Measurements from ENCODE around the gene HABP4. TPM values are rescaled to one million over a fixed set of nuclear protein-coding genes. Genes with fewer than 3 reads are reported as not detected.

Gene HABP4
- total RNA-seq, 1 experiment from 2014 or later = 21.0 TPM

DNA sequence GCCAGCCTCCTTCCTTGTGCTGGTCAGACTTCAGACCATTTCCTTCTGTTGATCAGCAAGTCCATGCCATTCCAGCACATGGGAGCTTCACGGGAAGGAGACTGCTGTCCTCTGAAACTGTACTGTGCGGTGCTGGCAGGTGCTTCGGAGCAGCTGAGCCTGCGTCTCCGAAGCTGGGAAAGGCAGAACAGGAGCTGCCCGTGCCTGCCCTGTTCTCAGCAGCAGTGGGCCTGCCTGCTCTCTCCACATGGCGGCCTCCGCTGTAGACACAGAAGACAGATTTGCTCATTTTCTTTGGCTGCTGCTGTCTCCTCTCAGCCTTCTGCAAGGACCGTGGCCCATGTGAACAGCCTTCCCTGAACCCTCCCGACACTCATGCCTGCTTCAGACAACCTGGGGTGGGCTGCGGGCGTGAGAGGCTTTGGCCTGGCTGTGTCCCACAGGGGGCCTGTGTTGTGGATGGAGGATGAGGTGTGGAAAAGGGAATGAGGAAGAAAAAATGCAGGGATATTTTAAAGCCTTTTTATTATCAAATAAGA, 43.1 kb downstream of the HABP4 start:
- Histone ChIP-seq H2AFZ (ENCODE audit: low read depth, low read length, poor library complexity, severe bottlenecking) (no peak overlapping the region), H3K27ac (ENCODE audit: low read depth, low read length) (no peak overlapping the region), H3K4me3 (replicated peaks in 1 of 2; ENCODE audit: low read depth in 1 of 2, low read length in 2 of 2) (no peak overlapping the region), H3K27me3 (ENCODE audit: insufficient read depth, low read length) (no peaks in the 10 kb centered on the region), H3K4me1 (ENCODE audit: control insufficient read depth in 1 of 2, insufficient read depth in 2 of 2, low read length in 2 of 2) (peaks cover 13 to 20% of the 10 kb centered on the region in 2 experiments), H3K9ac (ENCODE audit: low read length) (no peak overlapping the region), H3K9me3 (ENCODE audit: control insufficient read depth in 1 of 2, insufficient read depth in 1 of 2, low read depth in 1 of 2, low read length in 2 of 2) (no peaks in the 10 kb centered on the region), H4K20me1 (ENCODE audit: insufficient read depth) (no peaks in the 10 kb centered on the region), H3K79me2 (ENCODE audit: insufficient read depth, low read length) (no peaks in the 10 kb centered on the region), H3K4me2 (ENCODE audit: low read length) (no peak overlapping the region), H3K9me2 (ENCODE audit: insufficient read depth) (no peaks in the 10 kb centered on the region), H3K36me3 (ENCODE audit: control insufficient read depth in 1 of 2, insufficient read depth in 2 of 2, low read length in 2 of 2) (peaks cover 7 to 10% of the 10 kb centered on the region in 2 experiments; a peak in 3 of 4 replicates)
- ChIA-PET POLR2A (no interaction called here), RAD21 (ENCODE audit: low non-redundant PET in 1 of 2, low total read pairs in 2 of 2, uncharacterized antibody in 2 of 2, unreplicated experiment in 2 of 2) (no interaction called here), CTCF (no interaction called here)
- ATAC-seq (no peak), DNase-seq (ENCODE audit: low read depth, low spot score) (no peak)
- intact Hi-C loops (cut with micrococcal nuclease) = no loop called here
- BruUV-seq (replicated peaks) = no TSS peak
- TF ChIP-seq SRF (IDR thresholded peaks at IDR 0.05; ENCODE audit: low read depth) (no peak), EZH2 (IDR thresholded peaks at IDR 0.05) (no peak), POLR2AphosphoS5 (IDR thresholded peaks at IDR 0.05; ENCODE audit: low read depth, low read length) (no peak), CBX3 (IDR thresholded peaks at IDR 0.05; ENCODE audit: low read depth) (no peak), YY1 (IDR thresholded peaks at IDR 0.05; ENCODE audit: extremely low read depth, insufficient replicate concordance, low read depth, low read length) (no peak), EZH2phosphoT487 (IDR thresholded peaks at IDR 0.05; ENCODE audit: borderline replicate concordance) (no peak), ZFX (IDR thresholded peaks at IDR 0.05) (no peak), ZNF274 (IDR thresholded peaks at IDR 0.05; ENCODE audit: low read depth, low read length) (no peak), JUND (IDR thresholded peaks at IDR 0.05) (no peak), FOSL1 (IDR thresholded peaks at IDR 0.05; ENCODE audit: low read depth) (no peak), ELF1 (IDR thresholded peaks at IDR 0.05; ENCODE audit: borderline replicate concordance, low read depth) (no peak), SIN3A (IDR thresholded peaks at IDR 0.05; ENCODE audit: low read depth) (no peak)
- TF ChIP-seq, protein P1, sequence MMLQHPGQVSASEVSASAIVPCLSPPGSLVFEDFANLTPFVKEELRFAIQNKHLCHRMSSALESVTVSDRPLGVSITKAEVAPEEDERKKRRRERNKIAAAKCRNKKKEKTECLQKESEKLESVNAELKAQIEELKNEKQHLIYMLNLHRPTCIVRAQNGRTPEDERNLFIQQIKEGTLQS (IDR thresholded peaks at IDR 0.05) = no peak
- TF ChIP-seq, protein P2, sequence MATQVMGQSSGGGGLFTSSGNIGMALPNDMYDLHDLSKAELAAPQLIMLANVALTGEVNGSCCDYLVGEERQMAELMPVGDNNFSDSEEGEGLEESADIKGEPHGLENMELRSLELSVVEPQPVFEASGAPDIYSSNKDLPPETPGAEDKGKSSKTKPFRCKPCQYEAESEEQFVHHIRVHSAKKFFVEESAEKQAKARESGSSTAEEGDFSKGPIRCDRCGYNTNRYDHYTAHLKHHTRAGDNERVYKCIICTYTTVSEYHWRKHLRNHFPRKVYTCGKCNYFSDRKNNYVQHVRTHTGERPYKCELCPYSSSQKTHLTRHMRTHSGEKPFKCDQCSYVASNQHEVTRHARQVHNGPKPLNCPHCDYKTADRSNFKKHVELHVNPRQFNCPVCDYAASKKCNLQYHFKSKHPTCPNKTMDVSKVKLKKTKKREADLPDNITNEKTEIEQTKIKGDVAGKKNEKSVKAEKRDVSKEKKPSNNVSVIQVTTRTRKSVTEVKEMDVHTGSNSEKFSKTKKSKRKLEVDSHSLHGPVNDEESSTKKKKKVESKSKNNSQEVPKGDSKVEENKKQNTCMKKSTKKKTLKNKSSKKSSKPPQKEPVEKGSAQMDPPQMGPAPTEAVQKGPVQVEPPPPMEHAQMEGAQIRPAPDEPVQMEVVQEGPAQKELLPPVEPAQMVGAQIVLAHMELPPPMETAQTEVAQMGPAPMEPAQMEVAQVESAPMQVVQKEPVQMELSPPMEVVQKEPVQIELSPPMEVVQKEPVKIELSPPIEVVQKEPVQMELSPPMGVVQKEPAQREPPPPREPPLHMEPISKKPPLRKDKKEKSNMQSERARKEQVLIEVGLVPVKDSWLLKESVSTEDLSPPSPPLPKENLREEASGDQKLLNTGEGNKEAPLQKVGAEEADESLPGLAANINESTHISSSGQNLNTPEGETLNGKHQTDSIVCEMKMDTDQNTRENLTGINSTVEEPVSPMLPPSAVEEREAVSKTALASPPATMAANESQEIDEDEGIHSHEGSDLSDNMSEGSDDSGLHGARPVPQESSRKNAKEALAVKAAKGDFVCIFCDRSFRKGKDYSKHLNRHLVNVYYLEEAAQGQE (IDR thresholded peaks at IDR 0.05; ENCODE audit: low read depth) = no peak
- TF ChIP-seq, protein P3, sequence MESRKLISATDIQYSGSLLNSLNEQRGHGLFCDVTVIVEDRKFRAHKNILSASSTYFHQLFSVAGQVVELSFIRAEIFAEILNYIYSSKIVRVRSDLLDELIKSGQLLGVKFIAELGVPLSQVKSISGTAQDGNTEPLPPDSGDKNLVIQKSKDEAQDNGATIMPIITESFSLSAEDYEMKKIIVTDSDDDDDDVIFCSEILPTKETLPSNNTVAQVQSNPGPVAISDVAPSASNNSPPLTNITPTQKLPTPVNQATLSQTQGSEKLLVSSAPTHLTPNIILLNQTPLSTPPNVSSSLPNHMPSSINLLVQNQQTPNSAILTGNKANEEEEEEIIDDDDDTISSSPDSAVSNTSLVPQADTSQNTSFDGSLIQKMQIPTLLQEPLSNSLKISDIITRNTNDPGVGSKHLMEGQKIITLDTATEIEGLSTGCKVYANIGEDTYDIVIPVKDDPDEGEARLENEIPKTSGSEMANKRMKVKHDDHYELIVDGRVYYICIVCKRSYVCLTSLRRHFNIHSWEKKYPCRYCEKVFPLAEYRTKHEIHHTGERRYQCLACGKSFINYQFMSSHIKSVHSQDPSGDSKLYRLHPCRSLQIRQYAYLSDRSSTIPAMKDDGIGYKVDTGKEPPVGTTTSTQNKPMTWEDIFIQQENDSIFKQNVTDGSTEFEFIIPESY (IDR thresholded peaks at IDR 0.05; ENCODE audit: extremely low read depth, insufficient replicate concordance, low read length) = no peak
- TF ChIP-seq, protein P4, sequence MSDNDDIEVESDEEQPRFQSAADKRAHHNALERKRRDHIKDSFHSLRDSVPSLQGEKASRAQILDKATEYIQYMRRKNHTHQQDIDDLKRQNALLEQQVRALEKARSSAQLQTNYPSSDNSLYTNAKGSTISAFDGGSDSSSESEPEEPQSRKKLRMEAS (IDR thresholded peaks at IDR 0.05) = no peak

All from HCT116 (cell line).